ENCODE data around the gene SIGLEC1. TPM values are rescaled to one million over a fixed set of nuclear protein-coding genes. Genes with fewer than 3 reads are reported as not detected.

The SIGLEC1 gene
- total and polyA plus RNA-seq, 2 of the 8 experiments (the other 6 are each of a cell fraction or from before 2014, with no cell fraction given) = 0.02 TPM; not detected in 1

DNA sequence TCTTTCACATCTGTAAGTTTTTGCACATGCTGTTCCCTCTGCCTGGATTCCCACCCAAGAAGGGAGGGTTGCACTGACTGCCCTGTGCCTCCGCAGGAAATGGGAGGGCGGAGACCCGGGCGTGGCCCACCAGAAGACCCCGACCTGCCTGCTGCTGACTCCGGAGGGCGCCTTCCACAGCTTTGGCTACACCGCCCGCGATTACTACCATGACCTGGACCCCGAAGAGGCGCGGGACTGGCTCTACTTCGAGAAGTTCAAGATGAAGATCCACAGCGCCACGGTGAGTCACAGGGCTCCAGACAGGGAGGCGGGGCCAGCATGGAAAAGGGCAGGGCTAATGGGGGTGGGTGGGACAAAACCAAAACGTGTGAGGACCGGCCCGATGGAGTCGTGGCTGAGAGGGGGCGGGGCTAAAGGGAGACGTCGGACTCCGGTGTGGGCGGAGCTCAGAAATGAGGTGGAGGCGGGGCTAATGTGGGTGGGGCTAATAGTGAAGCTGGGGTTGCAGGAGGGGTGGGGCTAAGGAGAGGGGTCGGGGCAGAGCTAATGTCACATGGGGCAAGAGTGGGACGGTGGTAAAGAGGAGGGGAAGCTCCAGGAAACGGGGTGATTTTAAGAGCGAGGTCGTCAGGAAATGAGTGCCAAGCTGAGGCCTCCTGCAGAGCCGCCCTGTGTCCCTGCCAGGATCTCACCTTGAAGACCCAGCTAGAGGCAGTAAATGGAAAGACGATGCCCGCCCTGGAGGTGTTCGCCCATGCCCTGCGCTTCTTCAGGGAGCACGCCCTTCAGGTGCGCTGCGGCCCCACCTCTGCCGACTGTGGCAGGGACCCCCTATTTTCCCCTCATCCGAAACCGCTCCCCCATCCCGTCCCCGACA lies 32.6 kb upstream of the SIGLEC1 start (continued):
- TF ChIP-seq CHD7 (IDR thresholded peaks at IDR 0.05; ENCODE audit: insufficient replicate concordance, low read length) (no peak), CHD2 (IDR thresholded peaks at IDR 0.05; ENCODE audit: low read length) (no peak), ZNF274 (IDR thresholded peaks at IDR 0.05; ENCODE audit: borderline replicate concordance, extremely low read depth, low read length) (no peak), POLR2A (IDR thresholded peaks at IDR 0.05; ENCODE audit: control extremely low read depth in 1 of 2, low read depth in 2 of 2, low read length in 2 of 2) (no peak; a peak in 1 of 3 replicates), RXRA (IDR thresholded peaks at IDR 0.05; ENCODE audit: insufficient read depth, low read depth, low read length) (no peak), YY1 (IDR thresholded peaks at IDR 0.05; ENCODE audit: low read depth, low read length) (no peak), NRF1 (IDR thresholded peaks at IDR 0.05; ENCODE audit: low read depth, low read length) (no peak), RFX5 (IDR thresholded peaks at IDR 0.05; ENCODE audit: borderline replicate concordance, low read depth, low read length) (no peak), E2F6 (IDR thresholded peaks at IDR 0.05) (no peak), TAF1 (IDR thresholded peaks at IDR 0.05; ENCODE audit: low read depth, low read length) (0 out of 2 replicates have a peak, but pooled peaks have one; percentile 33)

Measured in H1 (cell line).